ENCODE data around the gene ROBO3. TPM values are rescaled to one million over a fixed set of nuclear protein-coding genes. Genes with fewer than 3 reads are reported as not detected.

Gene ROBO3
- total RNA-seq, 2 experiments from 2014 or later: 10.3 to 11.8 TPM

DNA sequence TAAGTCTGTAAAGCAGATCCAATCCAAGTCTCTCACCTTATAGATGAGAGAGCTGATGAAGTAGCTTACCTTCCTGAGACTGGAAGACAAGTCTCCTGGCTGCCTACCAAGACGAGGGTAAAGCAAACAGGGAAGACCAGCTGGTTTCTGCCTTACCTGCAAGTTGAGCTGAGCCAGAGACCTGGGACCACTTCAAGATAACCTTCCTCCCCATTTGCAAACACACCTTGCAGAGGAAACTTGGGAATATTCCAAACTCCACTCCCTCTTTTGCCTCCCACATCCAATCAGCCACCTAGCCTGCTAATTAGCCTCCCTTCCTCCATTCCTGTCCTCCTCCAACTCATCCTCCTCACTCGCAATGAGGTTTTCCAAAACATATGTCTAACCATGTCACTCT lies 23.4 kb upstream of the ROBO3 start:
- POLR2A ChIA-PET: no interaction called here

DNA sequence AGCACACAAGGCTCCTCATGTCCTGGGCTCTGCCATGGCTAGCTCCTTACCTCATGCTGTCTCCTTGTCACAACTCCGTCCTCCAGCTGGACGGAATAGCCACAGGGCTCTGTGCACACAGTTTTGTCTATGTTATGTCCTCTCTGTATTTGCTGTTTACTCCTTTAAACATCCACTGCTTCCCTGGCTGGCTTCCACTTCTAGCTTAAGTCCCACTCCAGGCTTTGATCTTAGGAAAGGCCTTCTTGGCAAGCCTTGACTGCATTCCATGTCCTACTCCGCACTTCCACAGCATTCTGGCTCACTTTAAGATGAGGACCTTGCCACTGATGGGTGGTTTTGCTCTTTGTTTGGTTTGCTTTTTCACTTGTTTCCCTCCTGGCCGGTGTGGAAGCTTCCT lies 22.9 kb upstream of the ROBO3 start:
- ChIA-PET POLR2A (no interaction called here), CTCF (interaction anchor here (0.6 to 1.4 kb wide), 2 partner anchors 34 to 48 kb away, joined by 3 read pairs; no protein-coding TSS in a partner anchor)

More for the DNA sequence above, 23.4 kb upstream of the ROBO3 start:
- CTCF ChIA-PET: interaction anchor here (0.6 to 1.4 kb wide), 3 partner anchors 35 to 204 kb away, joined by 3 read pairs; no protein-coding TSS in a partner anchor

DNA sequence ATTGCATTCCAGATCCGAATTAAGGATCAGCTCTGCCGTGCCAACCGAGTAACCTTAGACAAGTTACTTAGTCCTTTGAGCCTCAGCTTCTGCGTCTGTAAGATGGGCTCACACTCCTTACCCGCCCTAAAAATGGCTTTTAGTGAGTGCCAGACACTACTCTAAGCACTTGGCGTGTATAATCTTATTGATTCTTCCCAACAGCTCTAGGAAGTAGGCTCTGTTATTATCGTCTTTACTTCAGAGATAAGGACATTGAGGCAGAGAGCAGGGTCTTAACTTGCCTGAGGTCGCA lies 21.7 kb upstream of the ROBO3 start:
- CTCF ChIA-PET: interaction anchor here (0.7 to 2.3 kb wide), 2 partner anchors 22 to 174 kb away, joined by 3 to 10 read pairs; partner anchors contain the start of gene ROBO3
- POLR2A ChIA-PET: interaction anchor here (0.7 kb wide), 1 partner anchor 26 kb away, joined by 4 read pairs; no protein-coding TSS in a partner anchor

DNA sequence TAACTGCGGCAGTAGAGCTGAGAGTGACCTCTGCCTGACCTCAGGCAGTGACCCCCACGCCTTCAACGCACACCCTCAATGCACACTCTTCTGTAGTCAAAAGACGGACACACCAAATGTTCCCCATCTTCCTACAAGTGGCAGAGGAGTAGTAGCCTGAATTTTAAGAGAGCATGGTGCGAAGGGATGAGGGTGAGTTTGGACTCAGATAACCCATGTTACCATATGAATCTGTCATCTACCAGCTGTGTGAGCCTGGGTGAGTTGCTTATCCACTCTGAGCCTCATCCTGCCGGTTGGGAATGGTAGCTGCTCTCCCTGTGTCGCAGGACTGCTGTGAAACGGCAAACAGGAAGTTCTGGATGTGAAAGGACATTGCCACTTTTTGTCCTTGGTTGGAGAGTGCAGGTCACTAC lies 20.6 kb upstream of the ROBO3 start:
- ChIA-PET POLR2A (no interaction called here), CTCF (interaction anchor here (0.5 to 2.3 kb wide), 5 partner anchors 11 to 1133 kb away, joined by 3 to 10 read pairs (median 3); partner anchors contain the start of gene ROBO3)

DNA sequence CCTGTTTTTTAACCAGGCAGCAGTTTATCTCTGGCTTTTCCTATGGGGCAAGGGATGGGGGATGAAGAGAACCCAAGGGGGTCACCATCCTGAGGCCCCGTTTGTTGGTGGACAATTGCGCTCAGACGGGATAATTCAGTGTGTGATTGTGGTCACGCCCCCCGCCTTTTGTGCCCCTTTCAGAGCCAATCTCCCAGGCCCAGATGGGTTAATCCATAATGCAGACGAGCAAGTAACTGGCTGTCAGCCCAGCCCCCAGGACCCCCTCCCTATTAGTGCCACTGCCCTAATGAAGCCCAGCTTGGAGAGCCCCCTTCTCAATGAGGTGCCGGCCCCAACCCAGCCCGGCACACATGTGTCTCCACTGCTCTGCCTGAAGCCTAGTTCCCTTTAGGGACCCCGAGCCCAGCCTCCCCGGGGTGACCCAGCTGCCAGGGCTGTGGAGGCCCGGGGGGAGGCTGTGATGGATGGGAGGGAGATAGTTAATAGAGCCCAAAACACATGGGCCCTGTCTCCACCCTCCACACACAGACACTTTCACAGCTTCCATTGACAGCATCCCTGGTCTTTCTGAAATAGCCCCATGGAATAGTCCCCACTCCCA lies 19.1 kb upstream of the ROBO3 start:
- CTCF ChIA-PET: interaction anchor here (1.6 kb wide), 1 partner anchor 9 kb away, joined by 10 read pairs; no protein-coding TSS in a partner anchor
- POLR2A ChIA-PET: no interaction called here

DNA sequence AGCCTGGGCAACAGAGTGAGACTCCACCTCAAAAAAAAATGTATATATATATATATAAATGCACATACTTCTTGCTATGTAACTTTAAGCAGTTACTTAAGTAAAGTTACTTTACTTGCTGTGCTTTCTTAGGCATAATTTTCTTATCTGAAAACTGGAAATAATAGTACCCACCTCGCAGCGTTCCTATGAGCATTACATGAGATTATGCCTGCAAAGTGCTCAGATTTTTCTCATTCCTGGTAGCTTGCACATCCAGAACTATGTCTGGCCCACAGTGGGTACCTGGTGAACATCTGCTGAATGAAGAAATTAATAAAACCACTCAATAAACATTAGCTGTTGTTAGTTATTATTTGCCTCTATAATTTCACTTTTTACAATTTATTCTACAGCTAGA lies 6.1 kb upstream of the ROBO3 start:
- CTCF ChIA-PET: interaction anchor here (1.0 kb wide), 1 partner anchor 17 kb away, joined by 3 read pairs; no protein-coding TSS in a partner anchor
- POLR2A ChIA-PET: no interaction called here

DNA sequence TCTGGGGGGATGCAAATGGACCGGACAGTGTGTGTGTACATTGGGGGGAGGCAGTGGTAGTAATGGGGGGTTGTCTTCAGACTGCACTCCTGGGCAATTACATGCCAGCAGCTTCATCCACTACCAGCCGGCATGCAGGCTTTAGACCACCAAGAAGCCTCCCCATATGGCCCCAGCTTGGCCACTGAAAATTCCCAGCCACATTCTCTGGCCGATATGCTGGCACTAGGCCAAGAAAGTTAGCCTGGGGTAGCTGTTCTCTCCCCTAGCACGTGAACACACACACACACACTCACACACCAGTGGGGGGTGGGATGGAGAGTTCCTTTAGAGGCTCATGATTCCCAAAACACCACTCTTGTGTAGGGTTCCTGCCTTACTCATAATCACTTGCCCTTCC lies 3.6 kb upstream of the ROBO3 start:
- ChIA-PET POLR2A (interaction anchor here (0.7 kb wide), 1 partner anchor 110 kb away, joined by 3 read pairs; no protein-coding TSS in a partner anchor), CTCF (interaction anchor here (1.8 kb wide), 1 partner anchor 15 kb away, joined by 4 read pairs; no protein-coding TSS in a partner anchor)

DNA sequence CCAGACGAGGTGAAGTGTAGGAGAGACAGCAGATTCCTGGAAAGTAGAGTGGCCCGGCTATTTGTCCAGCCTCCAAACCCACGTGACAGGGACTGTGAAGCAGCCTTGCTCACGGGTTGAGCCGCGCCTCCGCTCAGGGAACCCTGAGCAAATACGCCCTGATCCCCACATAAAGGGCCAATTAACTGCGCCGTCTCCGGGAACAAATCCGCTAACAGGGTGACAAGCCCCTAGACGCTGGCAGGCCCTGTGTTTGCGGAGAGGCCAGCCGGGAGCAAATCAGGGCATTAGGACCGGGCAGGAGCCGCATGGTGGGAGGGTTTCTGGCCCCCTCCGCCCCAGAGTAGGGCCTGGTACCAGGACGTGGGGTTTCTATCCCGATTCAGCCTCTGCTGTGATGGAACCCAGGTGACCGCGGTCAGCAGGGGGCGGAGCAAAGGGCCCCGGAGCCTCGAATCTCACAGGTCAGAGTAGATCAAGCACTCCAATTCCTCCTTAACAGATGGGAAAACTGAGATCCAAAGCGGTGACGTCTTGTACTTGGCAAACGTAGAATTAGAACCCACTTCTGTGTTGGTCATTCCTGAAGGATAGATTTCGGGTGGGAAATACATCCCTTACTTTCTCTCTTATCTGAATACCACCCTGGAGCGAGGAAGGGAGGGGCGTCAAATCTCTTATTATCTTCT lies 2.0 kb upstream of the ROBO3 start:
- POLR2A ChIA-PET: no interaction called here

DNA sequence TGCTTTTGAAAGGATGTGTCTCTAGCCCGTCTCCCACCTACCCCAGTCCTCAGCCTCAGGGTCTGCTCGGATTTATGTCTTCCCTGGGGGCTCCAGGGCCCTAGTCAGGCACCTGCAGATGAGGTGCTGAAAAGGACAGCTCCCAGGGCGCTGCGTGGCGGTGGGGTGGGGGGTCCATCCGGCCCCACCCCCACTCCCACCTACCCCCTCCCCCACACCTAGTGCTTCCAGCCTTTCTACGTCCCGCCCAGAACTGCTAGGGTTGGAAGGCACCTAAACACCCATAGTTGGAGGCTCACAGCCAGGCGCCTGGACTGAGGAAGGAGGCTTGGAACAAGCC lies 1.4 kb upstream of the ROBO3 start:
- ChIA-PET POLR2A (no interaction called here), CTCF (interaction anchor here (0.8 kb wide), 1 partner anchor 13 kb away, joined by 3 read pairs; no protein-coding TSS in a partner anchor)

More for the DNA sequence above, 2.0 kb upstream of the ROBO3 start:
- CTCF ChIA-PET: interaction anchor here (0.8 kb wide), 1 partner anchor 13 kb away, joined by 3 read pairs; no protein-coding TSS in a partner anchor

DNA sequence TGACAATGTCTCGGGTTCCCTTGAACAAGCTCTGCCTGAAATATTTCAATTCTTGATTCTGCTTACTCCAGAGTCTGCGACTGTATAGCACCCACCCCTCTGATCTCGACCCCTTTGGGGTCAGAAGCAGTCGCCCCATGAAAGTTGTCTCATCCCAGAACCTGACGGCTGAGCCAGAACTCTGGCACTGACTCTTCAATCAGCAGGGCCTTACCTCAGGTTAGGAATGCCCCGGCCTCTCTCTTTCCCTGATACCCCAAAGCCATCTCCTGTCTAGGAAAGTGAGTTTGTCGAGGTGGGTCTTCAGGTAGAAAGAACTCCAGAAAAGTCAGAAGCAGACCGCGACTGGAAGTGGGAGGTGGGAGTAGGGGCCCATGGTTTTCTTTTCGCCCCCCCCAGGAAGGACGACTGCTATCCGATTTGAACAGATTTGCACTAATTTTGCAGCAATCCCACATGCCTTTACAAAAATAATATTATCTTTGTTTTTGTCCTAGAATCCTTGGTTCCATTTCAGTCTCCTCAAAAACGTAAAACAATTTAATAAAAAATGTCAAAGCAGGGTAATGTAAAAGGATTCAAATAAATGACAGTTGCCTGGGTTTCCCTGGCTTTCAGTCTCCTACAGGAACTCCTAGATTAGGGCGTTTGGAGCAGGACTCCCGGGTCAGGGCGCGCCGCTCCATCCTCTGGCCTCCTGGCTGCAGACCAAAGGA lies 898 bp upstream of the ROBO3 start:
- POLR2A ChIA-PET: no interaction called here
- CTCF ChIA-PET: interaction anchor here (0.8 kb wide), 1 partner anchor 12 kb away, joined by 3 read pairs; no protein-coding TSS in a partner anchor

DNA sequence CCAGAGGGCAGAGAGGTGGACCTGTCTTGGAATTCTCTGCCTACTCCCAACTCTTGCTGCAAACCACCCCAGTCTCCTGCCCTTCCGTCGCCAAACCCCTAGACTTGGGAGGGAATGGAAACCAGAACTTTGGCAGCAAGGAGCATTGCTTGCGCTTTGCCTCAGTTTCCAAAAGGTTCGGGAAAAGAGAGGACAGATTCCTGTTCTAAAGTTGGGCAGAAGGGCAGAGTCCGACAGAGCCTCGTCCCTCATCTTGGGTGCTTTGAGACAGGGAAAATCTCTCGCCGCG lies 396 bp upstream of the ROBO3 start:
- ChIA-PET POLR2A (no interaction called here), CTCF (interaction anchor here (0.9 to 2.7 kb wide), 3 partner anchors 11 to 26 kb away, joined by 3 to 20 read pairs (median 10); no protein-coding TSS in a partner anchor)

DNA sequence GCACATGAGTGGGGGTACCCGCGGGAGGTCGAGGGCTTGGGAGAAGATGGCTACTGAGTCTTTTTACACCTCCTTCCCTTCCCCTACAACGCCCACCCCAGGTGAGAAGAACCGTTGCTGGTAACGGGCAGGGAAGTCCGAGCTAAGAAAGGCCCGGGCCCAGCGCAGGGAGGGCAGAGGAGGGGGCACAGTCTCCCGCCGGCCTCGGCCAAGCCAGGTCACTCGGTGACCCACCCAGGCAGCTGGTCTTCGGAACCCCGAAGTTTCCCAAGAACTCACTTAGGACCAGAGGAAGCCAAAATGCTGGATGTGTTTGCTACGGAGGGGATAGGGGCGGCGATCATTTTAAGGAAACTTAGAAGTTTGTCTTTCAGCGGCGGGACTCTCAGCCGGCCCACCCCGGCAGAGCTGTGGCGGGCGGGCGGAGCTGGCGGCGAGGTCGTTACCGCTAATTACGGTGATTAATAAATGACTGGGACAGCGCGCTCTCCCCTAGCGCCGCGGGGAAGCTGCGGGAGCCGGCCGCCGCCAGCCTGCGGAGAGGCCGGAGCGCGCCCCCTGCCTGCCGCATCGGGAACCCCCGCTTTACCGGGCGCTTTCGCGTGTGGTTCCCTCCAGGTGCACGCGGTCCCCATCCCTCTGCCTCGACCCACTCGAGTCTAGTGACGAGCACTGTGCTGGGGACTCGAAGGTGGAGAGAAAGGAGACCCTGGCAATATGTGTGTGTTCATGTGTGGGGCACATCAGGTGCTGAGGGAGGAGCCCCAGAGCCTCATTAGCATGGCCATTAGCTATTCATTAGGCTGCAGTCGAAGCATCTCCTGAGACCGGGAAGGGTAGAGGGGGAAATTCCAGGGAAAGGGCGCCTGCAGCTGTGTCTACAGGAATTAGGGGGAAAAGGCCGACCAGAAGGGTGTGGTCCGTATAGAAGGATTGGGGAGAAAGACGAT lies 945 bp downstream of the ROBO3 start:
- CTCF ChIA-PET: interaction anchor here (0.6 to 2.7 kb wide), 14 partner anchors 10 to 258 kb away, joined by 3 to 20 read pairs (median 4); partner anchors contain the start of gene CCDC15
- POLR2A ChIA-PET: no interaction called here

DNA sequence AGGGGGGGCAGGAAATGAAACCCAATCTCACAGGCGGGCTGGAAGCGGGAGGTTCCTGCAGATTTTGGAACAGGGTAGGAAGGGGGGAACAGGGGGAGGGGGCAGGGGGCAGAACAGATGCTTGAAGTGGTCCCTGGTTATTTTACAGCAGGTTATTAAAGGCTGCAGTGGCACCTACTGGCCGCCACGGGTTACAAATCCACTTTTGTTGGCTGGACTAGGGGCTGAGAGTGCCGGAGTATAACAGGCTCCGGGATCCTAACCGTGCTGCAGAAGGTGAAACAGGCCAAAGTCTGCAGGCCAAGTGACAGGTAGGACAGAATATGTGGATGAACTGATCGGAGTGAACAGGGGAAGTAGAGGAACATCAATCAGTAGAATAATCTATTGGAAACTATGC lies 2.5 kb downstream of the ROBO3 start:
- ChIA-PET POLR2A (no interaction called here), CTCF (interaction anchor here (1.8 to 2.7 kb wide), 3 partner anchors 9 to 199 kb away, joined by 6 to 20 read pairs (median 6); no protein-coding TSS in a partner anchor)

DNA sequence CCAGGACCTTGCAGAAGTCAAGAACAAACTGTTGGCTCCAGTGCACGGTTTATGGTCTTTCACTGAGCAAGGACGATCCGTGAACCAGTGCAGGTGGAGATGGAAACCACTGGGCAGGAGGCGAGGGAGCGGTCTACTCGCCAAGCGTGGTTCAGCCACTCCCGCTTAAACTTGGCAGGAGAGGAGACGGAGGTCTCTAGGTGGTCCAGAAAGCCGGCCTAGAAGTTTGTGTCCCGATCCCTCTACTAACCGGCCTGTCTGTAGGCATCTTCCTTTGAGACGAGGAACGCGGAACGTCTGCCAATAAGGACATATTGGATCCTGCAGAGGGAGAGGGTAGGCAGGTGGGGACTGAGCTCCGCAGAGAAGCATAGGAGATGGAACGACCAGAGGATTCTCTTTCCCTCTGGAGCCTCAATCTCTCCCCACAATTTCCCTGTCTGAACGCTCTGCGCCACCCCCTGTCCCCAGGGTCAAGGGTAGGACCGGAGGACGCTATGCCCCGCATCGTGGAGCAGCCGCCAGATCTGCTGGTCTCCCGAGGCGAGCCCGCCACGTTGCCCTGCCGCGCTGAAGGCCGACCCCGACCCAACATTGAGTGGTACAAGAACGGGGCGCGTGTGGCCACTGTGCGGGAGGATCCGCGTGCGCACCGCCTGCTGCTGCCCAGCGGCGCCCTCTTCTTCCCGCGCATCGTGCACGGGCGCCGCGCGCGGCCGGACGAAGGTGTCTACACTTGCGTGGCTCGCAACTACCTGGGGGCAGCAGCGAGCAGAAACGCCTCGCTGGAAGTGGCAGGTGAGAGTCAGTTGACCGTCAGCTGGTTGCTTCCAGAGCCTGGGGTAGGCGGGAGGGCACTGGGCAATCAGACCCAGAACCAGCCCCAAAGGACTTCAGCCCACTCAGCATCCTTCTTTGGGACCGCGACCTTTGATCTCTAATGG lies 3.4 kb downstream of the ROBO3 start:
- ChIA-PET CTCF (interaction anchor here (0.6 kb wide), 1 partner anchor 31 kb away, joined by 3 read pairs; no protein-coding TSS in a partner anchor), POLR2A (no interaction called here)

DNA sequence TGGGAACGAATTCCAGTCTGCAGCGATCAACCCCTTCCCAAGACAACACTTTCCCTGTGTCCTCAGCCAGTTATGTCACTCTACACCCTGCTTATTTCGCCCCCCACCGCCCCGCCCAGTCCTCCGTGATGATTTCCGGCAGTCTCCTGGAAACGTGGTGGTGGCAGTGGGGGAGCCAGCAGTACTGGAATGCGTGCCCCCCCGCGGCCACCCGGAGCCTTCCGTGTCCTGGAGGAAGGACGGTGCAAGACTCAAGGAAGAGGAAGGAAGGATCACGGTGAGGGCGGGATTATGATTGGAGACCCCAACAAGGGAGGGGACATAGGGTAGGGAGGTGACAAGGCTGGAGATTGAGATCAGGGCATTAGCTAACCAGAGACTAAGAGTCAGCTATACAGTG lies 4.1 kb downstream of the ROBO3 start:
- CTCF ChIA-PET: no interaction called here
- POLR2A ChIA-PET: interaction anchor here (0.6 kb wide), 1 partner anchor 26 kb away, joined by 4 read pairs; no protein-coding TSS in a partner anchor

DNA sequence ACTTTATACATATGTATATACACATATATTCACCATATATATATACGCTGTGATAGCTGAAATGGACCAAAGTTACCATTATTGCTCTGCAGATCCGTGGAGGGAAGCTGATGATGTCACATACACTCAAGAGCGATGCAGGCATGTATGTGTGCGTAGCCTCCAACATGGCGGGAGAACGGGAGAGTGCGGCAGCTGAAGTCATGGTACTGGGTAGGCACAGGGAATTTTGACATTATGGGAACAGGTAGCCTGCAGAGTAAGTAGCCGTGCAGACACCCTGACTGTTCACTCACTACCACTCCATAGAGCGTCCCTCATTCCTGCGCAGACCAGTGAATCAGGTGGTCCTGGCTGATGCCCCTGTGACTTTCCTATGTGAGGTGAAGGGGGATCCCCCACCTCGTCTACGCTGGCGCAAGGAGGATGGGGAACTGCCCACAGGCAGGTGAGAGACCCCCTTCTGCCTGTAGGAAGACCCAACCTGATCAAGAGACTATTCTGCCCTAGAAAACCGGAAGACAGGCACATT lies 4.7 kb downstream of the ROBO3 start:
- CTCF ChIA-PET: no interaction called here
- POLR2A ChIA-PET: interaction anchor here (0.6 kb wide), 1 partner anchor 27 kb away, joined by 4 read pairs; no protein-coding TSS in a partner anchor

DNA sequence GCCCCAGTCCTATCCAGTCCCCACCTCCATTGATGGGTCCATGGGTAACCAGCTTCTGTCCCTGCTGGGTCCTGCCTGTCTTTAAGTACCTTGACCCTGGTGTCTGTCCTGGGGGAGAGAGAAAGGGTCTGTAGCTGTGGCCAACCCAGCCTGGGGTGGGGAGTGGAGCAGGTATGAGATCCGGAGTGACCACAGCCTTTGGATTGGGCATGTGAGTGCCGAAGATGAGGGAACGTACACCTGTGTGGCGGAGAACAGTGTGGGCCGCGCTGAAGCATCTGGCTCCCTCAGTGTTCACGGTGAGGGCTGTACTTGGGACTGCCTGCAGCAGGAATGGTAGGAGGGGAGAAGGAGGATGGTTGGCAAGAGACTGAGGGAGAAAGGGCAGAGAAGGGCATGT lies 5.2 kb downstream of the ROBO3 start:
- CTCF ChIA-PET: no interaction called here
- POLR2A ChIA-PET: no interaction called here

DNA sequence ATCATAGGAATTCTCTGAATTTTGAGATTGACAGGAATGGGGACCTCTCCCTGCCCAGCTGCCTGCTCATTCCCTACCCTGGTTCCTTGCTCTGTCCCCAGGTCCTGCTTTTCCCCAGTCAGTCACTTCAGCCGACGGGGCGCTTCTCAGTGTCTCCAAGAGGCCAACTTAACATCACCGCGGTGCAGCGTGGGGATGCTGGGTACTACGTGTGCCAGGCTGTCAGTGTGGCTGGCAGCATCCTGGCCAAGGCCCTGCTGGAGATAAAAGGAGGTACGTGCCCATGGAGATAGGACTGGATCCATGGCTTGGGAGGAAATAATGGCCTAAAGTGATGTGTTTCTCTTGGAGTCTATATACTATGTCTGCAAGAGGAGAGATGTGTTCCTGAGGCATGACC lies 7.0 kb downstream of the ROBO3 start:
- ChIA-PET POLR2A (no interaction called here), CTCF (interaction anchor here (1.0 kb wide), 1 partner anchor 124 kb away, joined by 5 read pairs; no protein-coding TSS in a partner anchor)
